D341Med (cell line): Measurements from ENCODE around the gene RHO.
"Not testable (repeated sequence)": the region's sequence is repeated elsewhere in the genome, so short reads cannot be mapped to it uniquely, and the experiment has no call there.

ENCODE experiments used
- DNase-seq: peaks from one replicate; pipeline ENCODE4 v3.0.0; 2012; ENCODE audit warnings: low spot score

Gene RHO

GRCh38 chr3:129528589-129529100, at the start of gene RHO:
Gene RHO (plus strand): TSS chr3:129528639. CDS start chr3:129528734, 95 bp downstream.
- no peak for DNase-seq

DNA sequence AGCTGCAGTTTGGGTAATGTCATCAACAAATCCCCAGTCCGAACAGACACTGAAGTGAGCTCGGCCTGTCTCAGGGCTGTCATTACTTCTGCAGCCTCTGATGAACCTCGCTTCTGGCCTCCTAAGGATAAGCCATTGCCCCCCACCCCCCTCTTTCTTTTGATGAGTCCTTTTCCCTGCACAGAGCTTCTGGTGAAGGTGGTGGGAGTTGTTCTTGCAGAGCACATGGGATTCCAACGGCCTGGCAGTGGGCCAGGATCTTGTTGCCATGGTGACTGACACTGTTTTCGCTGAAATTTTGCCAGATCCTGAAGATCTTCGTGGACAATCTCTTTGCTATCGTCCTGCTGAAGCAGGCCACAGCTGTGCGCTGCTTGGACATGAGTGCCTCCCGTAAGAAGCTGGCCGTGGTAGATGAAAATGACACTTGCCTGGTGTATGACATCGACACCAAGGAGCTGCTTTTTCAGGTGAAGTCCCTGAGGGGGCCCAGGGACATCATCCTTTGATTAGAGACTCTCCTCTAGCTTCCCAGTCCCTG, 47.1 kb upstream of the RHO start:
- not testable (repeated sequence) for DNase-seq

- DNase-seq: no peak
Measured at GRCh38 chr3:129481766-129482332, 46.6 kb upstream of the RHO start.

- DNase-seq: no peak
Measured at GRCh38 chr3:129482721-129483120, 45.7 kb upstream of the RHO start.

DNA sequence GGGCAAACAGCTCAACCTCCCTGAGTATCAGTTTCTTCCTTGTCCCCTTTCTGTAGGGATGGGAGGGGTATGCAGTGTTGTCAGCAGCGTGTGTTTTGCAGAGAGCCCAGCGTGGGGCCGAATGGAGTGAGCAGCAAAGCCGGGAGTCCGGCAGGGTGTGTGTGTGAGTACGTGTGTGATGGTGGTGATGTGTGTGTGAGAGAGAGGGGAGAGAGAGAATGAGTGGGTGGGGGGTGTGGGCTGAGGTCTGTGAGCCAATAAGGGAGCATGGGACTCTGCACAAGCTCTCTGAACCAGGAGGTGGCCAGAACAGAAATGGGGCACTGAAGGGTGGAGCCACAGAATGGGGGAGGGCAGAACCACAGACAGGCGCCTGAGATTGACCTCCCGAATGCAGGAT, 44.6 kb upstream of the RHO start:
- DNase-seq: no peak

DNA sequence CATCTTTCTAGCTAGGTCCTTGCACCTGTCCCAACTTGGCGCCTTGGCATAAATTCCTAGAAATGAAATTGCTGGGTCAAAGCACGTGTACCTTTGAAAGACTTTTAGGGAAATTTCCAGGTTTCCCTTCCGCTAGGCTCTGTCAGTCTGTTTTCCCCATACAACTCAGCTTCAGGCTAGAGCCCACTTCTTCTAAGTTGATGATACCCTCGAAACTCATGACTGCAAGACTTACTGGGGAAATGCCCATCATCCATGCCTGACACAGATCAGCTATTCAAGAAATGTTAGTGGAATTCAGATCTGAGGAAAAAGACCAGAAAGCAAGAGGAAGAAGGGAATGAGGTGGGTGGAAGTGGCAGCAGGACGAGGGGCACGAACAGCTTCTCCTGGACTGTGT, 43.3 kb upstream of the RHO start:
- not testable (repeated sequence) for DNase-seq

DNA sequence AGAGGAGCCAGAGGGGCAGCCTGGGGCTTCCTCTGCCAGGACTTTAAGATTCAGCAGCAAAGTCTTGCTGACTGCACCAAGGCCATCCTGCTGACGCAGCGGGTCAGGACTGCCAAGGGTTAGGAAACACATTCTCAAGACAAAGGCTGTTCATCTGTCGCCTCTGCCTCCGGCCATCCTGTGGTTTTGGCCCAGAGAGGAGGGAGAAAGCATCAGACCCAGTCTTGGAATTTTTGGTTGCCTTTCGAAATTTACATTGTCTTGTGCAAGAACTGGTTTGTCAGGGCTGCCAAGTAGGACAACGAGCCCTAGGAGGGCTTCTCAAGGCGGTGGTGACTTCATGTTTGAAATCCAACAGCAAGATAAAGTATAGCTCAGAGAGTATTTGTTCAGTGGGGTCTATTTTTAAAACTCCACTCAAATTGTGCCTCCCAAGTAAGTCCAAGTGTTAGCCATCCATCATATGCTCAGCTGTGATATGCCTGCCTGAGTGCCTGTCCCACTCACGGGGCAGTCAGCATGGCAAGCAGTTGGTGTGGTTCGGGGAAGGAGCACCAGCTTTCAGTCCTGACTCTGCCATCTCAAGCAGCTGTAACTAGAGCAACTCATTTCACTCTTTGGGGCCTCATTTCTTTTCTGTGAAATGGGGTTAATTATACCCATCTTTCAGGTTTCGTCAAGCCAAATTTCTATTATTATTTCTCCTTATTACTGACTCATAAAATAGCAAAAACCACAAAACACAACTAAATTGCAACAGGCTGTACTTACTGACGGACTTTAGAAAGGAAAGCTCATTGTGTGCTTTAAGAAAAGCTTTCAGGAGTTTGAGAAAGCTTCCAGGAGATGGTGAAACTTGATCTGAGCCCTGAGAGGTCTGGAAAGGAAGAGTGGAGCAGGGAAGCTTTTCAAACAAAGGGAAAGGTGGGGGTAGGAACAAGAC, 42.4 kb upstream of the RHO start:
- DNase-seq: no peak

GRCh38 chr3:129486664-129487035, 41.8 kb upstream of the RHO start:
- DNase-seq: no peak

DNA sequence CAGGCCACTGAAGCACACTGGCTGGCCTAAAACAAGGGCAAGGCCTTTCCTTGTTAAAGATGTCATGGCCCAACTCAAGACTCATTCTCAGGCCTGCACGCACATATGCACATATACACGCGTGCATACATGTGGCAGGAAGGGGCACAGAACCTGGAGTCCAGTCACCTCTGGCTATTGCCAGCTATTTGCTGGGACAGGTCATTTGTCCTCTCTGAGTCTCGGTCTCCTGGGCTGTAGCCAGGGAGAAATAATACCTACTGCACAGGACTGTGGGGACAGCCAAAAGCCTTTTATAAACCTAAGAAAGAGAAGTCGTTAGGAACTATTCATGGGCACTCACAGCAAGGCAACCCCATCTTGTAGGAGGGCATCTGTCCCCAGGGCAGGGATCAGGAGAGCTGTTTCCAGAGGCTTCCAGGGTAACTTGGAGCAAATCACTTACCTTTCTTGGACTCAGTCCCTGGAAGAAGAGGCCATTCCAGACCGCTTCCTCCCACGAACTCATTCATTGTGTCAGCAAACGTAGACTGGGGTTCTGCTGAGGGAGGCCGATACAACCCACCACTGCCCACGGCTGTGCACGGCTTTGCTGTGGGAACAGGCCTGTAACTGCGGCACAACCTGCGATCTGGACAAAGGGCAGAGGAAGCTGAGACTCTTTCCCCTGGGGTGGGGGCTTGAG, 41.1 kb upstream of the RHO start:
- no peak for DNase-seq

DNA sequence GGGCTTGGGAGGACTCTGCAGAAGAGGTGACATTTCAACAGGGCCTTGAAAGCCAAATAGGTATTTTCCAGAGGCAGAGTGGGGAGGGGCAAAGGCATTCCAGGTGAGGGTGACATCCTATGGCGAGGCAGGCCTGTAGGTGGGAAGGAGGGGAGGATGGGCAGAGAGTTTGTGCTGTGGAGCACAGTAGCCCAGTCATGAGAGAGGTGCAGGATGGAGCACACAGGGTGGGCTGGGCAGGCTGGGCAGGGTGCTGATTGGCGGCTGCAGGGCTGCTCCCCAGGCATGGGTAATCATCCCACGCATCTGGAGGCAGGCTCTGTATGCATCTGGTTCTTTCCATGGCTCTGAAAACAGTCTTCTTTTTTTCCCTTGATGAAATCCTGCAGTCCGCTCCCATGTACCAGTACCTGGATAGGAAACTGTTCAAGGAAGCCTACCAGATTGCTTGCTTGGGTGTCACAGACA, 40.5 kb upstream of the RHO start:
- DNase-seq: not testable (repeated sequence)

DNA sequence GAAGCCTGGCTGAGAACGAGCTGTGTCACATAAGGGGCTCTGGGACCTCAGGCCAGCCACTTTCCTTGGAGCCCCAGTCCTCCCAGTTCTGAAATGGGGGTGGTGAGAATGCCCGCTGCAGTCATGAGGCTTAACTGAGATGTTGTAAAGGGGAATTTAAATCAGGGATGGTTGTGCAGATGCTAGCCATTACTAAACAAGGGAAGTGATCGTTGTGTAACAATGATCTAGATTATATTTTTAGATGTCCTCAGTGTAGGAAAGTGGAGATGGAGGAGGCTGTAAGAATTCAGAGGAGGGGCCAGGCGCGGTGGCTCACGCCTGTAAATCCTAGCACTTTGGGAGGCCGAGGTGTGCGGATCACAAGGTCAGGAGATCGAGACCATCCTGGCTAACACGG, 39.2 kb upstream of the RHO start:
- DNase-seq: not testable (repeated sequence)

DNA sequence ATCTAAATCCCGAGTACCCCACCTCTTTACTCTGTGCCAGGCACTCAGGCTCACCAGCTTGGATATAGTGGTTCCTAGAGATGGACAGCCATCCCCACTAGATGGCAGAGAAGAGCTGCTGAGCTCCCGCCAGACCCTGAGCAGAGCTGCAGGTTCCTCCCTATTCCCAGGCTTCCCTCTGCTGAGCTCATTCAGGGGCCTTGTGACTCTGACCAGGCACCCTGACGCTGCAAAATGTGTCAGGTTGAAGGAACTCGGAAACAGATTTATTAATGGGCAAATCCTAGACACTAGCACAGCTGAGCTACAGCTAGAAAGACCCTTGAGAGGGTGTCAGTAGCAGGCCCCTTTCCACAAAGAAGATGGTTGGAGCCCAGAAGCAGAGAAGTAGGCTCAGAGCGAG, 38.2 kb upstream of the RHO start:
- peak; percentile 88 for DNase-seq

DNA sequence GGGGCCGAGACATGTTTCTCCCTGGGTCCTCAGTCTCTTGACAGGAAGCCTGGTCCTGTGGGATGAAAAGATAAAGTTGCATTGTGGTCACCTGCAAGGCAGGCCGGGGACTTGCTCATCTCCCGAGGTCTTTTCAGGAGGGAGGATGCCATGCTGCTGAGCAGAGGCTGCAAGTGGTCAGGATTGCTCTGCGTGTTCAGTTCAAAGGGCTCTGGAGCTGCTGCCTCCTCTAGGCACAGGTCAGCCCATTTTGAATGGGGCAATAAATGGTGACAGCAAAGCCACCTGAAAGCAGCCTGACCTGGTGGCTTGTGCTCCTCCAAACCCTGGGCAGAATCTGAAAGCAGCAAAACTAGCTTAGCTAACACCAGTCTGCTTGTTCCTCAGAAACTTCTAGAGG, 37.4 kb upstream of the RHO start:
- DNase-seq: not testable (repeated sequence)

DNA sequence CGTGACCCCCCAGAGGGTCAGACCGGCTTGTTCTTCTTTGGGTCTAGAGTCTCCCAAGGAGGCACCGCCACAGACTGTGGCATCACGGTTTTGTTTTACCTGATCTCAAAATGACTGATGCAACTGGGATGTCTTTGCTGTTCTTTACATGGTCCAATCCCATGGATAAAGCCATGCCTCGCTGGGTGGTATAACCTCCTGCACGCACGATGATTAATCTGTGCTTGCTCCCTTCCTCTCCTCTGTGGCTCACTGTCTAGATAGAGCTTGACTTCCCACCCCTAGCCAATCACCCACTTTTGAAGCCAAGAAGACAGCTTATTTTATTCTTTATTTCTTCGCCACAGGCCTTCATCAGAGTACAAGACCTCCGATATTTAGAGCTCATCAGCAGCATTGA, 36.6 kb upstream of the RHO start:
- DNase-seq: no peak

DNA sequence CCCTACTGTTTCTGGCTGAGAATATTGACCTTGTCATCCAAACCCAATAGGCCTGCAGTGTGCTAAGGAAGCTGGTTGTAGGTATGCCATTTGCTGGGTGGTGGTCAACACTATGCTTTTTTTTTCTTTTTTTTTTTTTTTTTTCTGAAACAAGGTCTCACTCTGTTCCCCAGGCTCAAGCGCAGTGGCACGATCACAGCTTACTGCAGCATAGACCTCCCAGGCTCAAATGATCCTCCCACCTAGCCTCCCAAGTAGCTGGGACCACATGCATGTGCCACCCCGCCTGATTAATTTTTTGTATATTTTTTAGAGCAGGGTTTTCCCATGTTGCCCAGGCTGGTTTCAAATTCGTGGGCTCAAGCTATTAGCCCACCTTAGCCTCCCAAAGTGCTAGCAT, 35.7 kb upstream of the RHO start:
- no peak for DNase-seq

DNA sequence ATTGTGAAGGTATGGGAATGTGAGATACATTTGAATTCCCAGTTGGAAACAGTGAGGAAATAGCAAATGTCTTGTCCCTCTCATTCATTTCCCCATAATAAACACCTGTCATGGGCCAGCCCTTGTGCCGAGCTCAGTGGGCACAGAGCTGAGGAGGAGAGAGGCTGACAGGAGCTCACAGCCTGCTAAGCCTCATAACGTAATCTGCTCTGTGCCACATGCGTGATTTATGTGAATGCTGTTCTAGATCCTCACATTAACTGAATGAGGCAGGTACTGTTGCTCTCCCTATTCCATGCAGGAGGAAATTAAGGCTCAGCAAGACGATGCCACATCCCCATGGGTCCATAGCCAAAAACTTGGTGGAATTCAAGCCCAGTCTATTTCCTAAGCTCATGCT, 35.2 kb upstream of the RHO start:
- DNase-seq: no peak

DNA sequence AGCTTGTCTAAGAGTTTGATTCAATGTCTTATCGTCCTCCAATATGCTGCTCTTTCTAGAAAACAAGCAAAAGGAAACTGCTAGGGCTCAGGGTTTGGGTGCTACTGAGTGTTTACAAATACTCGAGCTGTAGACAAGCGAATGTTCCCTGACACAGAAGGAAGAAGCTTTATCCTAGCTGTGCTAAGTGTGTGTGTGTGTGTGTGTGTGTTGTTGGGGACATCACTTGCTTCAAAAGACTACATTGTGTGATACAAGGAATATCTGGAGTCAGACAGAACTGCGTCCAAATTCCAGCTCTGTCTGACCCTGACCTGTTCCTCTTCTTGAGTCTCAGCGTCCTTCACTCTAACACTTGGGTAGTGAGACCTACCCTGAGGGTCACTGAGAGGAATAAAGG, 33.9 kb upstream of the RHO start:
- DNase-seq: not testable (repeated sequence)

- not testable (repeated sequence) for DNase-seq
Measured at GRCh38 chr3:129495006-129495639, 33.3 kb upstream of the RHO start.

DNA sequence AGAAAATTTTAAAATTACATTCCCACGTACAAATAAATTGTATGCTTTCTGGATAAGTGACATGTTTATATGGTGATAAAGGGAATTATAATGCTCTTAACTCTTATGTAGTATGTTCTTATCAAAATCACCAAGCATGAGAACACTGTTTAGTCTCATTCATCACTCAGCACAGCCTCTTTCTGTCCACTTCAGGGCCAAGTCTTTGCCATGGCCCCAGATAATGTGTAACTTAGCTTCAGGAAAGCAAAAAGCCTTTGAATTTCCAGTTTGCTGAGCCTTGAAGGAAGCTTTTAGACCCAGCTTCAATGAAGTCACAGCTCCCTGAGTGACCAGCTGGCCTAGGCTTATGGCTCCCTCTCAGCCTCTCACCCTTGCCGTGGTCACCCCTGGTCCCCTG, 30.6 kb upstream of the RHO start:
- not testable (repeated sequence) for DNase-seq

DNA sequence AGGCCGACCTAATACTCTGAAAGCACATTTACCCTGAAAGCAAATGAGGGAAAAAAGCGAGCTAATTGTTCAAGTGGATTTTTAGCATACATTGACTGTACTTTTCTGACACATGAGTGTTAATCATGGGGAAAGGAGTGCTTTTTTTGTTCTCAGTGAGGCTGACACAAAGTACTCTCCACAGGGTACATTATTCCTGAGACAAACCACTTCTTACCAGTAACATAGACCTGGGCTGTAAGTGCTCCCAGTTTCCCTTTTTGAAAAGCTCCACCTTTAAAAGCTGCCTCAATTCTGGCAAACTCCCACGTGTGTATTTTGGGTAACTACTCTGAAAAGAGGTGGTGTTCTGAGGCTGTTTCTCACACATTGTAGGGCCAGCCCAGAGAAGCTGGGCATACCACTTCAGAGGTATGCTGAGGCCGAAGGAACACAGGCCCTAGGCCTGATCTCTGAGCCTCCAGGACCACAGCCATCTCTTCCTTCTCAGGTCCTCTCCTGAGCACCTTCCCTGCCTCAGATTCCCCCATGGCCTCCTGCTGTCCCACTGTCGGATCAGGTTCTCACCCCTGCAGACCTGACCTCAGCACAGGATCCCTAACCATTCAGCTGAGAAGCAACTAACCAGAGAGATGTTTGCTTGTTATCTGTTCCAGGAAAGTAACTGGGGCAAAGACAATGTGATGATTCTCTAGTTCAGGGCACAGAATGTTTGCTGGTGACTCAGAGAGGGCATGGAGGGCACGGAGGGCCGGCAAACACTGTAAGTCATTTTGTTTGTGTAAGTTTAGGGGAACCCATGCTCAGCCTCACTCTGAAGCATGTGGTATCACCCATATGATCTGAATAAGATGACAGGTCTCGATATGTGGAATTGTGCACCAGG, 29.6 kb upstream of the RHO start:
- not testable (repeated sequence) for DNase-seq
